Thymus (tissue), 14 donors: ENCODE data around the gene OR56B4. TPM values are rescaled to one million over a fixed set of nuclear protein-coding genes. Genes with fewer than 3 reads are reported as not detected.
"Not testable (repeated sequence)": the region's sequence is repeated elsewhere in the genome, so short reads cannot be mapped to it uniquely, and the experiment has no call there.

ENCODE experiments used
- DNase-seq, 9 donors: peaks; one replicate each; pipeline ENCODE4 v3.0.0-alpha.2; 2013; ENCODE audit warnings: low spot score in 9 of 9, low read depth in 6 of 9, missing footprints in 1 of 9
- H3K27ac ChIP-seq, 2 donors: one replicate each; pipeline ENCODE4 v1.5.1; 2013; ENCODE audit warnings: control low read depth in 1 of 2, low read depth in 1 of 2, low read length in 1 of 2, mild to moderate bottlenecking in 1 of 2, moderate library complexity in 1 of 2
- H3K27me3 ChIP-seq, 2 donors: one replicate each; pipeline ENCODE4 v1.5.1; 2013; ENCODE audit warnings: low read length in 1 of 2; ENCODE audit not compliant: control insufficient read depth in 2 of 2, insufficient read depth in 1 of 2
- H3K36me3 ChIP-seq, 2 donors: one replicate each; pipeline ENCODE4 v1.5.1; 2013; ENCODE audit warnings: low read length in 1 of 2, mild to moderate bottlenecking in 1 of 2, moderate library complexity in 1 of 2; ENCODE audit not compliant: control insufficient read depth in 2 of 2, insufficient read depth in 2 of 2
- H3K4me1 ChIP-seq, 2 donors: one replicate each; pipeline ENCODE4 v1.5.1; 2013; ENCODE audit warnings: low read length in 2 of 2; ENCODE audit not compliant: control insufficient read depth in 2 of 2, insufficient read depth in 2 of 2
- H3K4me3 ChIP-seq, 2 donors: one replicate each; pipeline ENCODE4 v1.5.1; 2013; ENCODE audit warnings: low read length in 2 of 2, control low read depth in 1 of 2, mild to moderate bottlenecking in 1 of 2
- H3K9me3 ChIP-seq, 2 donors: one replicate each; pipeline ENCODE4 v1.5.1; 2013; ENCODE audit warnings: low read length in 1 of 2, mild to moderate bottlenecking in 1 of 2; ENCODE audit not compliant: control insufficient read depth in 2 of 2, insufficient read depth in 1 of 2
- WGBS: extraction: QIAGEN DNeasy Blood & Tissue Kit; methylation state at CpG from one replicate; pipeline ENCODE4 v1.1.7; 2013; 5-methylcytosine and 5-hydroxymethylcytosine counted together
- long read RNA-seq, 10 donors: transcript quantifications; one replicate each; lab custom pipeline, GENCODE V29; 2026
- polyA plus RNA-seq: library from polyadenylated mRNA; stranded (reverse); fragments of 200-250 nt; gene quantifications from one replicate; pipeline ENCODE4 v1.2.3, GENCODE V29; 2013
- total RNA-seq: library from RNA; stranded (reverse); fragments of 120-200 nt; gene quantifications from one replicate; pipeline ENCODE4 v1.2.4, GENCODE V29; 2013
- donor health status: healthy.

The OR56B4 gene, protein sequence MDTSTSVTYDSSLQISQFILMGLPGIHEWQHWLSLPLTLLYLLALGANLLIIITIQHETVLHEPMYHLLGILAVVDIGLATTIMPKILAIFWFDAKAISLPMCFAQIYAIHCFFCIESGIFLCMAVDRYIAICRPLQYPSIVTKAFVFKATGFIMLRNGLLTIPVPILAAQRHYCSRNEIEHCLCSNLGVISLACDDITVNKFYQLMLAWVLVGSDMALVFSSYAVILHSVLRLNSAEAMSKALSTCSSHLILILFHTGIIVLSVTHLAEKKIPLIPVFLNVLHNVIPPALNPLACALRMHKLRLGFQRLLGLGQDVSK
- total RNA-seq (not detected), polyA plus RNA-seq (not detected)
- long read RNA-seq, donor 1: 0 reads
- long read RNA-seq, donor 2: 0 reads
- long read RNA-seq, donor 3: 0 reads
- long read RNA-seq, donor 4: 0 reads
- long read RNA-seq, donor 5: 0 reads
- long read RNA-seq, donor 6: 0 reads
- long read RNA-seq, donor 7: 0 reads
- long read RNA-seq, donor 8: 0 reads
- long read RNA-seq, donor 9: 0 reads
- long read RNA-seq, donor 10: 0 reads

DNA sequence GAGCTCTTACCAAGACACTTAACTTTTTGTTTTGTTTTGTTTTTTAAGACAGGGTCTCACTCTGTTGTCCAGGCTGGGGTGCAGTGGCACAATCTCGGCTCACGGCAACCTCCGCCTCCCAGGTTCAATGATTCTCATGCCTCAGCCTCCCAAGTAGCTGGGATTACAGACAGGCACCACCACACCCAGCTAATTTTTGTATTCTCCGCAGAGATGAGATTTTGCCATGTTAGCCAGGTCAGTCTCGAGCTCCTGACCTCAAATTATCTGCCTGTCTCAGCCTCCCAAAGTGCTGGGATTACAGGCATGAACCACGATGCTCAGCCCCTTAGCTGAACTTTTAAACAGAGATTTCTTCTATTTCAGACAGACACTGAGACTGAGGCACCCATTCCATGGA, at the start of gene OR56B4:
Gene OR56B4, plus strand, starts transcription at position 301 of the 400 bp plus-strand sequence. Its CDS starts 95 bp downstream, at position 396.
- WGBS: 91% methylated on average over 6 of the region's 6 CpGs
- not testable (repeated sequence) for H3K9me3 ChIP-seq, H3K4me1 ChIP-seq, H3K36me3 ChIP-seq, H3K27me3 ChIP-seq, H3K27ac ChIP-seq, DNase-seq, H3K4me3 ChIP-seq

DNA sequence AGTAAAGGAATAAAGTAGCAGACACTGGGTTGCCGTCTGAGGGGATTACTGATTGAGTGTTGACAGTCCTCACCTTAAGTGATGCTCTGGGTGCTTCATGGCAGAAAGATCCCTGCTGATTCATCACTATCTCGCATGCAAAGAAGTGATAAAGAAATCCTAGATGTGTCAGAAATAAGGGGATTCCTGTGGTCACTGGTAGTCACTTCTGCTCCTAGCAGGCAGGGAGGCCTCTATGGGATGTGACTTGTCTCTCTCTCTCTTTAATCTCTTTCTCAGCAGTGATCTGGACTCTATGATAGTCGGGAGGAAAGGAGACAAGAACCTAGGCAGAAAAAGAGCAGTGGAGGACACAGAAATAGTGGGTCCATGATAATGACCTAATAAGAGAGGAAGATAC, 46.0 kb upstream of the OR56B4 start:
- 87% methylated on average over 3 of the region's 3 CpGs for WGBS
- no peaks in the 10 kb centered on the region for H3K36me3 ChIP-seq

DNA sequence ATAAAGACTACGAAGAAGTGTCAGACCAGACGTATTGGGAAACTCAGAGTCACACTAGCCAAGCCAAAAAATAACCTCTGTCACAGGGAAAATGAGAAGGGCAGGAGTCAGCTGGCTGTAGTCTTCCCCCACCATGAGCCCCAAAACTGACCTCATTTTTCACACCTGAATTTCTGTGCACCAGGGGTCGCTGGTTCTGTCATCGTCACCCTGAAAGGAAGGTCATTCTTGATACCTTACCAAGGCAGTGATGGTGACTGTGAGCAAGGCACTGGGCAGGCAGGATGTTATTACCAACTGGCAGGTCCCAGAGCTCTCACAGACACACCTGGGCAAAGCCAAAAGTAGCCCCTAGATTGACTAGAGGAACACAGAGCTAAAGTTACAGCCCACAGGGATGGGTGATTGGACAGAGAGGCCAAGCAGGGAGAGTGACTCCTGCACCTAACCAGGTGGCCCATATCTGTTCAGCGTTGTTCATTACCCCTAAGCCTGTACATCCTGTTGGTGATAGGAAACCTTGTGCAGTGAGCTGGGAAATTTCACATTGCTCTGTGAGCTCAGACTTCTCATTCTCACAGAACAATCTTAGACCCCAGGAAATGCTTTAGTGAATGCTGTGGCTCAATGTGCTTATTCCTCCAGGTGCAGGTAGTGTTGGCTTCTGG, 44.7 kb upstream of the OR56B4 start:
- Histone ChIP-seq H3K4me1 (no peaks in the 10 kb centered on the region), H3K27me3 (no peaks in the 10 kb centered on the region), H3K9me3 (no peaks in the 10 kb centered on the region), H3K27ac (no peak overlapping the region), H3K4me3 (no peak overlapping the region), H3K36me3 (no peaks in the 10 kb centered on the region)
- no peak for DNase-seq
- WGBS: 81% methylated on average over 5 of the region's 5 CpGs

More for the DNA sequence above, 46.0 kb upstream of the OR56B4 start:
- no peak for DNase-seq
- Histone ChIP-seq H3K9me3 (no peaks in the 10 kb centered on the region), H3K4me3 (no peak overlapping the region), H3K27ac (no peak overlapping the region), H3K4me1 (no peaks in the 10 kb centered on the region), H3K27me3 (no peaks in the 10 kb centered on the region)

DNA sequence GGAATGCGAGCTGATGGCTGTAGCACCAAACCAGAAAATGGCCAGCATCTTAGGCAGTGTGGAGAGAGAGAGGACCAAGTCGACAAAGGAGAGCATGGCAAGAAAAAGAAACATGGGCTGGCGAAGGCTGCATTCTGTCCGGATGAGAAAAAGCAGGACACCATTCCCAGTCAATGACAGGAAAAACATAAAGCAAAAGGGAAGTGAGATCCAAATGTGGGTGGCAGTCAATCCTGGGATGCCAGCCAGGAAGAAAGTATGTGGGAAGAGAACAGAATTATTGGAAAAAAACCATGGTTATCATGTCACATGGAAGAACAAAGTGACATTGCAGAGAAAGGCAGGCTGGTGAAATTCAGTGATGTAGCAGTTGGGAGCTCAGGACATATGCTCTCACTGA, 40.0 kb upstream of the OR56B4 start:
- H3K27me3 ChIP-seq: no peaks in the 10 kb centered on the region
- H3K4me1 ChIP-seq: no peaks in the 10 kb centered on the region
- no peaks in the 10 kb centered on the region for H3K9me3 ChIP-seq
- no peaks in the 10 kb centered on the region for H3K36me3 ChIP-seq
- no peak overlapping the region for H3K27ac ChIP-seq
- WGBS: 76% methylated on average over 4 of the region's 4 CpGs
- no peak for DNase-seq
- H3K4me3 ChIP-seq: no peak overlapping the region

DNA sequence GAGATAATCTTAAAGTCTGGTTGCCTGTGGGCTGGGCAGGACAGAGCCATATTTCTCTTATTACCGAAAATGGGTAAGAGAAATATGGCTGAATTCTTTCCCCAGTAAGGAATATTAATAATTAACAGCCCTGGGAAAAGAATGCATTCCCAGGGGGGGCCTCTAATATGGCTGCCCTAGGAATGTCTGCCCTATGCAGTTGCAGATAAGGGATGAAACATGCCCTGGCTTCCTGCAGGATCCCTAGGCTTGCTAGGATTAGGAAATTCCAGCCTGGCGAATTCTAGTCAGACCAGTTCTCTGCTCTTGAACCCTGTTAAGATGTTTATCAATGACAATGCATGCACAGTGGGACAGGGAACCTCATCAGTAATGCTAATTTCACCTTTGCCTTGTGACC, 31.0 kb upstream of the OR56B4 start:
- H3K36me3 ChIP-seq, DNase-seq, H3K27ac ChIP-seq, H3K4me3 ChIP-seq, H3K9me3 ChIP-seq, H3K4me1 ChIP-seq, H3K27me3 ChIP-seq: not testable (repeated sequence)
- 97% methylated on average over 2 of the region's 2 CpGs for WGBS

DNA sequence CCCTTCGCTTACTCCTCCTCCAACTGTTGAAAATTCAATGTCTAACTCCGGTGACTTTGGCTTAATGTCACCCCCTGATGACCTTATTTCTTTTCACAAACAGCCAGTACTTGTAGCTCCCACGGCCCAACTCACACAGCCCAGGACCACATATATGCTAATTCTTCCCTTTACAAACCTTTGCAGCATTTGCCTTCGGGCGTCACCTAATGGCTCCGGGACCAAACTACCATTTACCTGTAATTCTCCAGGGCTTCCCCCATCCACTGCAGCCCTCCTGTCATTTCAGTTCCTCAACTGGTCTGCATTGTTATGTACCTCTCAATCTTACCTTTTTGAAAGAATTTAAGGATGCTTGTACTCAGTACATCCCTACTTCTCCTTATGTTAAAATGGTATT, 29.8 kb upstream of the OR56B4 start:
- H3K4me1 ChIP-seq: no peaks in the 10 kb centered on the region
- no peak for DNase-seq
- no peaks in the 10 kb centered on the region for H3K9me3 ChIP-seq
- no peaks in the 10 kb centered on the region for H3K36me3 ChIP-seq
- no peak overlapping the region for H3K4me3 ChIP-seq
- H3K27me3 ChIP-seq: no peaks in the 10 kb centered on the region
- WGBS: 96% methylated on average over 6 of the region's 6 CpGs
- no peak overlapping the region for H3K27ac ChIP-seq

DNA sequence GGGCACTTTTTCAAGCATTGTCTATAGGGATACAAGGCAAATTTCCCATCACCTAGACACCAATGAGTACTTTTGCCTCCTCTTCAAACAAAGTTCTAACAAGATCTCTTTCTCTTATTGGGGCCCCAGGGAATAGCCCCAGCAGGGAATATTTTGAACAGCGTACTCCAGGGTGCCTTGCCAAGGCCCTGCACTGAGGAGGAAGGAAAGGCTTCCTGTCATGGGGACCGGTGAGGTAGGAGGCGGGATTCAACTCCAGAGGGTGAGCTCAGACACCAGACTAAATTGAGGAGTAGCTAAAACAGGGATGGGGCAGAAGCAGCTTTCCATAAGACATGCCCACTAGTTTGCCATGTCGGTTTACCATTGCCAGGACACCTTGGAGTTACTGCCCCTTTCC, 28.0 kb upstream of the OR56B4 start:
- no peak for DNase-seq
- no peak overlapping the region for H3K27ac ChIP-seq
- WGBS: 72% methylated on average over 4 of the region's 4 CpGs
- no peaks in the 10 kb centered on the region for H3K4me1 ChIP-seq
- H3K4me3 ChIP-seq: no peak overlapping the region
- no peaks in the 10 kb centered on the region for H3K36me3 ChIP-seq
- no peaks in the 10 kb centered on the region for H3K27me3 ChIP-seq
- no peaks in the 10 kb centered on the region for H3K9me3 ChIP-seq

DNA sequence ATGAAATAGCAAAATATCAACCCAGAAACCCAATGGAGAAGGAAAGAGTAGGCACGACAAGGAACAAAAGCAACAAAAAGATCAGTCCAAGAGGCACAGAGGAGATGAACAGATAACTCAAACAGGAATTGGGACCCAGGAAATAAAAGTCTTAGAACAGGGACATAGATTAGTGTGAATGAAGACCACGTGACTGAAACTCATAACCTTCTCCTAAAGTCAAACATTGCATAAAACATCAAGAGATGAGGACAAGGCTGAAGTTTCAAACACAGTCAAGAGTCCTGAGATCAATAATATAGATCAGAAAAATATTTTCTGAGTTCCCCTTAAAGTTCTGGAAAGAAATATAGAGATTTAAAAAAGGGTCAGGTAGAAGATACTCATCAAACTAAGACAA, 24.4 kb upstream of the OR56B4 start:
- DNase-seq: no peak
- Histone ChIP-seq H3K27me3 (no peaks in the 10 kb centered on the region), H3K4me3 (no peak overlapping the region), H3K36me3 (no peaks in the 10 kb centered on the region), H3K27ac (no peak overlapping the region), H3K9me3 (no peaks in the 10 kb centered on the region), H3K4me1 (no peaks in the 10 kb centered on the region)
- WGBS: 94% methylated on average over 2 of the region's 2 CpGs

DNA sequence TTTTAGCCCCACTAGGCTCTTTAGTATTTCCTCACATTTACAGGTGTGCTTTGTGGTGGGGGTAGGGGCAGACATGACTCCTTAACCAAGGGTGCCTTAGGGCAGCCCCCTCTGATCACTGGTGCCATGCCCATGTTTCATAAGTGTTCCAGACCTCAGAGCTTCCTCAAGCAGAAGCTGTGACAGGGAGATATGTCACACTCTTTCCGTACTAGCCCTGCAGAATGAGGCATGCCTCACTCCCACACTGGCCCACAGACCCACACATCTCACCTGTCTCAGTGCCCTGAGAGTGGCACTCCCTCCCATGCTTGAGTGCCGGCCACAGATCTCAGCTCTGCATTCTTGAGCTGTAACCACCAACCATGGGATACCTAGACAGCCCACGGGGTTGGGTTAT, 22.9 kb upstream of the OR56B4 start:
- 80% methylated on average over 3 of the region's 3 CpGs for WGBS
- H3K9me3 ChIP-seq: no peaks in the 10 kb centered on the region
- H3K4me3 ChIP-seq: no peak overlapping the region
- H3K4me1 ChIP-seq: no peaks in the 10 kb centered on the region
- no peaks in the 10 kb centered on the region for H3K36me3 ChIP-seq
- no peaks in the 10 kb centered on the region for H3K27me3 ChIP-seq
- no peak overlapping the region for H3K27ac ChIP-seq
- no peak for DNase-seq
